Astrocyte of the spinal cord (primary cell): Measurements from ENCODE around the gene PCED1A.

Experiments
- DNase-seq: peaks from one replicate; pipeline ENCODE4 v3.0.0; 2011; ENCODE audit warnings: low read depth, low spot score
- H3K4me3 ChIP-seq: 2 replicates; pipeline ENCODE4 v1.5.1; 2011; ENCODE audit warnings: low read depth, mild to moderate bottlenecking, low read length, moderate library complexity
- in situ Hi-C: cut with HindIII; loops from 2 replicates; pipeline ENCODE4 v1.10.0; 2017; ENCODE audit warnings: low sequenced_read_pairs
- TF ChIP-seq, protein P1 (sequence below): IDR thresholded peaks from 2 replicates; pipeline ENCODE4 v1.5.1; 2012; ENCODE audit warnings: low read depth, mild to moderate bottlenecking, low read length, inconsistent platforms

The PCED1A gene

DNA sequence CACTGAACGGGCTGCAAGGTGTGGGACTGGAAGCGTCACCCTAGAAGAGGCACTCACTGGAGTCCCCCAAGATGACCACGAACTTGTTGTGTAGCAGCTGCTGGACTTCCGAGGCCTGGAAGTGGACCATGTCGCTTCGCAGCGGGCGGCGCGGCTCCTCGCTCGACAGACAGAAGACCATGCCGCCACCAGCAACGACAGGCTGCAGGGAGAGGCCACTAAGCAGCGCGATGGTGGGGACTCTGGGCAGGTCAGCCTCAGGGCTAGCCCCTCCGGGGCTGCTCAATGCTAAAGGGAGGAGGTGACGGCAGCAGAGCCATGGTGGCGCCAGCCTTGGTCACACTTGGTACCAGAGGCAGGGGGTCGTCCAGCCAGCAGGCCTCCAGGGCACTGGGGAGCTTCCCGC lies 720 bp downstream of the PCED1A start:
- in situ Hi-C loops: no loop called here
- no peak overlapping the region for H3K4me3 ChIP-seq
- DNase-seq: no peak
- TF ChIP-seq, protein P1, sequence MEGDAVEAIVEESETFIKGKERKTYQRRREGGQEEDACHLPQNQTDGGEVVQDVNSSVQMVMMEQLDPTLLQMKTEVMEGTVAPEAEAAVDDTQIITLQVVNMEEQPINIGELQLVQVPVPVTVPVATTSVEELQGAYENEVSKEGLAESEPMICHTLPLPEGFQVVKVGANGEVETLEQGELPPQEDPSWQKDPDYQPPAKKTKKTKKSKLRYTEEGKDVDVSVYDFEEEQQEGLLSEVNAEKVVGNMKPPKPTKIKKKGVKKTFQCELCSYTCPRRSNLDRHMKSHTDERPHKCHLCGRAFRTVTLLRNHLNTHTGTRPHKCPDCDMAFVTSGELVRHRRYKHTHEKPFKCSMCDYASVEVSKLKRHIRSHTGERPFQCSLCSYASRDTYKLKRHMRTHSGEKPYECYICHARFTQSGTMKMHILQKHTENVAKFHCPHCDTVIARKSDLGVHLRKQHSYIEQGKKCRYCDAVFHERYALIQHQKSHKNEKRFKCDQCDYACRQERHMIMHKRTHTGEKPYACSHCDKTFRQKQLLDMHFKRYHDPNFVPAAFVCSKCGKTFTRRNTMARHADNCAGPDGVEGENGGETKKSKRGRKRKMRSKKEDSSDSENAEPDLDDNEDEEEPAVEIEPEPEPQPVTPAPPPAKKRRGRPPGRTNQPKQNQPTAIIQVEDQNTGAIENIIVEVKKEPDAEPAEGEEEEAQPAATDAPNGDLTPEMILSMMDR: no peak

DNA sequence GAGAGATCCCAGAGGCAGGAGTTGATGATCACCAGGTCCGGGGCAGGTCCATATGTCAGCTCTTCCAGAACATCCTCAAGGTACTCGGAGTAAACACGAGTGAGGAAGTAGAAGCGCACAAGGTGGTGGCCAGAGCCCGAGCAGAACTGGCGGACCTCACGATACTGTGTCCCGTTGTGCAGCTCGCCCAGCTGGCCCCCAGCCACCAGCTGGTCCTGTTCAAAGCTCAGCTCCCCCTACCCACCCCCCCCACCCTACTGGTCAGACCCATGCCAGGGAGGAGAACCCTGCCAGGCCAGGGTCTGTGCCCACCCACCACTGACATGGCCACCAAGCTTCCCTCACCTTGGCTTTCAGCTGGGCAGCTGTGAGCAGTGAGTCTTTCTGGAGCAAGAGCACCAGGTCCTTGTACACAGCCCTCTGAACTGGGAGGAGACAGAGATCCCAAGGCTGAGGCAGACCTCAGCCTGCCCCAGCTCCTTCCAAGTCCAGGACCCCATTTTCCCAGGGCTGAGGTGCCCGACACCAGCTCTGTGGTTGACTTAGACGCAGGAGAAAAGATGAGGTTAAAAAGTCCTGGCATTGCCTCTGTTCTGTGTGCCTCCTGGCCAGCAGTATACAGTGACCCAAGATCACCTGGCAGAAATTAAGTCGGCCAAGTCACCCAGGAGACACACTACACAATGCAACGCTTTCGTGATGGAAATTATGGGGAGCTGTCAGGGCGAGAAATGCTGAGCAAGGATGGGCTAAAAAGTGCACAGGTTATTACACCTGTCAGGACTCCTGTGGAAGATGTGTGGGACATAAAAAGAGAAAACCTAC lies 1.4 kb downstream of the PCED1A start:
- no peak for DNase-seq
- H3K4me3 ChIP-seq: no peak overlapping the region
- TF ChIP-seq, protein P1: no peak
- in situ Hi-C loops: no loop called here

DNA sequence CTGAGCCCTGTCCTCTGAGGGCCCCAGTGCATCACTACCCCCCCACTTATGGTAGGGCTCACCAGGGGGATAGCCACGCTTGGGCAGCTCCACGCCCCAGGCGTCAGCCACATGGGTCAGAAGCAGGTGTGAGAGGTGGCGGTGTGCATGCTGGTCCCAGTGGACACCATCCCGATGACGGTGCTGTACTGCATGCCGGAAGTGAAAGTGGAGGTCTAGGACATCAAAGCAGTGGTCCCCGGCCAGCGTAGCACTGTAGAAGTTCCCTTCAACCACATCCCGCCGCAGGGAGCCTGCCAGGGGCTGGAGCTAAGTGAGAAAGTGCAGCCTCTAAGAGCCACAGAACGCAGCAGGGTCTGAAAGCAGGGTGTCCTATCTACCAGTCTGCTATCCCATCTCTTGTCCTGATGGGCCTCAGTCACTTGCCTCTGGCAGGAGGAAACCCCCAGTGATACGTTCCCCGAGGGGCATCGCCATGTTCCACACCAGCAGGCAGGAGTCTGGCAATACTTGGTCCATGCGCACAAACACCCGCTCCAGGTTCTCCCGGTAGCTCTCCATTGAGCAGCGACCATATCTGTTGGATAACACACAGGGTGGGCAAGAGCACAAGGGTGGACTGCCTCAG lies 2.2 kb downstream of the PCED1A start:
- H3K4me3 ChIP-seq: no peak overlapping the region
- DNase-seq: no peak
- TF ChIP-seq, protein P1: no peak
- in situ Hi-C loops: no loop called here

DNA sequence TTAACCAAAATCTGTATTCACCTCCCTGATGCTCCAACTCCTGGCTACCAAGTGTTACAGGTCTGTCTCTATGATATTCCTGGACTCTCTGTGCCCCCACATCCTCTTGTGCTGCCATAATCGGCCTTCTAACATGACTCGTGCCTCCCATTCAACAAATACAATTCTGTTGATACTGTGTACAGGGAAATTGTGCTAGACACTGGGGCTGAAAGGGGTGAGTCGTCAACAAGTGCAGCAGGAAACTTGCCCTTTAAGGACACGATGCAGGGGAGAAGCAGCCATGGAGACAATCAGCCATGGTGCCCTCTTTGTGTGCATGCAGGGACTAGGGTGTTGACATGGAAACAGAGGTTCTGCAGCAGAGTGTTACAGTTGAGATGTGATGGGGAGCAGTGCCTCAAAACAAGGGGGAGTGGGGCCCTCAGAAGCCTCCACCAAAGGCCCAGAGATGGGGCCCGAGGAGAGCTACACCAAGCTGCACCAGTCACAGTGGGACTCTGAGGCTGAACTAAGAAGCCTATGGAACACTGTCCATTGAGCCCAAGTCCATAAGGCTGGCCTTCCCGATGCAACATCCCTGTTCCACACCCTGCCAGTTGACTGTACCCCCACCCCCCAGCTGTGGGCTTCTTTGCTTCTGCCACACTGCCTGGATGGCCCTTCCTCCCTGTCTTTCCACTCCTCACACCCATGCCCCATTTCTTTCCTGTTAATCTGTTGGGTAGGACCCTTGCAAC lies 3.1 kb downstream of the PCED1A start:
- H3K4me3 ChIP-seq: no peak overlapping the region
- in situ Hi-C loops: no loop called here
- DNase-seq: no peak
- TF ChIP-seq, protein P1: no peak

DNA sequence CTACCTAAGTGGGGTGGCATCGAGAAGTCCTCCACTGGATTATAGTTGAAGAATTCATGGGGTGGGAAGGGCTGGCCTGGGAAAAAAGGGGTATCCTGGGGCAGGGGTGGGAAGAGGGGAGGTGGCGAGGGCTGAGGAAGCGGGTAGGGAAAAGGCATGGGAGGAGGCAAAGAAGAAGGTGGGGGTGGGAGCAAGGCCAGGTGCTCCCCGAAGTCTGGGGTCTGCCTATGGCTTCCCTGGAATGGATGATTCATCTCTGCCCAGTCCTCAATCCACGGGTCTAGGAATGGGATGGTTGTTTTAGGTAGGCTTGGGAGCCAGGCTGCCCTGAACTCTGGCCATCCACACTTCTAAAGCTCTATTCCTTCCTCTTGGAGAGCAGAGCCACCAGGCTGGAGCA lies 4.4 kb downstream of the PCED1A start:
- no peak overlapping the region for H3K4me3 ChIP-seq
- in situ Hi-C loops: no loop called here
- no peak for DNase-seq
- TF ChIP-seq, protein P1: no peak

DNA sequence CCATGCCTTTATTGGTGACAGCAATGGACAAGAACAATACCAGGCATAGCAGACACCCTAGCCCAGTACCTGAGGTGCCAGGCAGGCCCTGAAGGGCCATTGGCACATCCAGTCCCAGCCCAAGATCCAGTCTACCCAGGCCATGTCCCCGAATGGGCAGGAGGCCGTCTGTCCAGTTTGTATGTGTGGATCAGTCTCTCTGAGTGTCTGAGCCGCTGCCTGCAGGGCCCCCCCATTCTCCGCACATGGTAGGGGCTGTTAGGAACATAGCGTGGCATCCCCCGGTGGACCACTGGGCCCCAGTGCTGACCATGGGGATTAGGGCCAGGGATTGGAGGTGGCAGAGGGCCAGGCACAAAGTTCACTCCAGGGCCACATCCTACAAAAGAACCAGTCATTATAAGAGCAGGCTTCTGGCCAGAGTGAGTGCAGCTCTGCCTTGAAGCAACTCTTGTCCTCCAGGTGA lies 5.1 kb downstream of the PCED1A start:
- no peak overlapping the region for H3K4me3 ChIP-seq
- in situ Hi-C loops: no loop called here
- TF ChIP-seq, protein P1: no peak
- no peak for DNase-seq
